Hepatocyte (in vitro differentiated cells): ENCODE measurements around the gene GRAMD1C. TPM values are rescaled to one million over a fixed set of nuclear protein-coding genes. Genes with fewer than 3 reads are reported as not detected.

Experiments used
- DNase-seq: peaks from one replicate; pipeline ENCODE4 v3.0.0-alpha.2; 2016; ENCODE audit warnings: low spot score
- H2AFZ ChIP-seq: fragments of 200-600 bp; sonication (generic); 2 replicates; pipeline ENCODE4 v1.6.0; 2016; ENCODE audit warnings: antibody characterized with exemption, mild to moderate bottlenecking
- H3K27ac ChIP-seq: fragments of 200-600 bp; sonication (generic); 2 replicates; pipeline ENCODE4 v1.5.1; 2016; ENCODE audit warnings: mild to moderate bottlenecking
- H3K27me3 ChIP-seq: fragments of 200-600 bp; sonication (generic); 2 replicates; pipeline ENCODE4 v1.6.1; 2016
- H3K36me3 ChIP-seq: fragments of 200-600 bp; sonication (generic); replicated peaks from 2 replicates; pipeline ENCODE4 v1.5.1; 2016; ENCODE audit warnings: low read depth; ENCODE audit not compliant: insufficient read depth
- H3K4me1 ChIP-seq: fragments of 200-600 bp; sonication (generic); 2 replicates; pipeline ENCODE4 v1.5.1; 2016; ENCODE audit warnings: mild to moderate bottlenecking, moderate library complexity; ENCODE audit not compliant: insufficient read depth
- H3K4me2 ChIP-seq: fragments of 200-600 bp; sonication (generic); 2 replicates; pipeline ENCODE4 v1.6.0; 2016
- H3K4me3 ChIP-seq: fragments of 200-600 bp; sonication (generic); 2 replicates; pipeline ENCODE4 v1.5.1; 2016; ENCODE audit warnings: mild to moderate bottlenecking
- H3K79me2 ChIP-seq: fragments of 200-600 bp; sonication (generic); 2 replicates; pipeline ENCODE4 v1.6.0; 2017; ENCODE audit warnings: mild to moderate bottlenecking
- H3K9me2 ChIP-seq: fragments of 200-600 bp; sonication (generic); replicated peaks from 2 replicates; pipeline ENCODE4 v1.6.0; 2017; ENCODE audit warnings: mild to moderate bottlenecking; ENCODE audit not compliant: insufficient read depth
- H3K9me3 ChIP-seq: fragments of 200-600 bp; sonication (generic); 2 replicates; pipeline ENCODE4 v1.5.1; 2016; ENCODE audit warnings: low read depth, mild to moderate bottlenecking
- H4K20me1 ChIP-seq: fragments of 200-600 bp; sonication (generic); 2 replicates; pipeline ENCODE4 v1.6.0; 2016; ENCODE audit warnings: mild to moderate bottlenecking; ENCODE audit not compliant: insufficient read depth, poor library complexity, severe bottlenecking
- CTCF ChIP-seq: fragments of 200-600 bp; sonication (generic); IDR thresholded peaks from 2 replicates; pipeline ENCODE4 v1.5.1; 2016; ENCODE audit warnings: antibody characterized with exemption, mild to moderate bottlenecking; ENCODE audit not compliant: poor library complexity
- EZH2 ChIP-seq: fragments of 200-600 bp; sonication (generic); IDR thresholded peaks from 2 replicates; pipeline ENCODE4 v1.6.1; 2016; ENCODE audit warnings: antibody characterized with exemption, mild to moderate bottlenecking, borderline replicate concordance
- EZH2phosphoT487 ChIP-seq: fragments of 200-600 bp; sonication (generic); IDR thresholded peaks from one replicate; pipeline ENCODE4 v1.6.1; 2018; ENCODE audit warnings: antibody characterized with exemption, mild to moderate bottlenecking, low read depth, moderate library complexity; ENCODE audit not compliant: unreplicated experiment, severe bottlenecking
- WGBS: methylation state at CpG from one replicate; pipeline ENCODE4 v1.1.6; 2016; ENCODE audit warnings: low lambda C conversion rate; ENCODE audit errors: missing lambda C conversion rate; 5-methylcytosine and 5-hydroxymethylcytosine counted together
- polyA plus RNA-seq: library from polyadenylated mRNA; unstranded; fragments of >200 nt; fragmentation: Nextera tagmentation; extraction: Ambion mirVana; gene quantifications from 2 replicates; pipeline ENCODE4 v1.2.1, GENCODE V29; 2016
- total RNA-seq: library from RNA; depleted of rRNA; stranded (reverse); fragments of >200 nt; gene quantifications from 2 replicates; pipeline ENCODE4 v1.2.3, GENCODE V29; 2014

GRAMD1C gene
- total and polyA plus RNA-seq, 2 experiments from 2014 or later = 0.97 to 2.8 TPM

- Histone ChIP-seq H3K27me3 (no peaks in the 10 kb centered on the region), H3K4me3 (no peak overlapping the region), H3K79me2 (no peaks in the 10 kb centered on the region), H2AFZ (no peak overlapping the region), H4K20me1 (no peaks in the 10 kb centered on the region), H3K4me1 (no peaks in the 10 kb centered on the region), H3K9me3 (no peaks in the 10 kb centered on the region), H3K36me3 (no peaks in the 10 kb centered on the region), H3K27ac (no peak overlapping the region), H3K9me2 (no peaks in the 10 kb centered on the region), H3K4me2 (no peak overlapping the region)
- WGBS = 83% methylated on average over 4 of the region's 4 CpGs
- no peak for DNase-seq
- TF ChIP-seq EZH2 = no peak
- no peak for TF ChIP-seq EZH2phosphoT487
- no peak for TF ChIP-seq CTCF
These were observed 68.1 kb downstream of the GRAMD1C start for GRCh38 chr3:113906568-113907140.

GRCh38 chr3:113908133-113908532, 69.5 kb downstream of the GRAMD1C start:
- no peak for DNase-seq
- TF ChIP-seq EZH2phosphoT487 = no peak
- TF ChIP-seq CTCF = no peak
- TF ChIP-seq EZH2 = no peak
- H3K27ac ChIP-seq = no peak overlapping the region
- no peaks in the 10 kb centered on the region for H3K36me3 ChIP-seq
- H3K4me2 ChIP-seq = no peak overlapping the region
- H4K20me1 ChIP-seq = no peaks in the 10 kb centered on the region
- H3K4me3 ChIP-seq = no peak overlapping the region
- no peaks in the 10 kb centered on the region for H3K9me3 ChIP-seq
- no peak overlapping the region for H2AFZ ChIP-seq
- H3K79me2 ChIP-seq = no peaks in the 10 kb centered on the region
- no peaks in the 10 kb centered on the region for H3K9me2 ChIP-seq
- no peaks in the 10 kb centered on the region for H3K27me3 ChIP-seq
- no peaks in the 10 kb centered on the region for H3K4me1 ChIP-seq

GRCh38 chr3:113910966-113911365, 72.4 kb downstream of the GRAMD1C start:
- Histone ChIP-seq H3K4me2 (no peak overlapping the region), H3K79me2 (no peaks in the 10 kb centered on the region), H3K9me2 (no peaks in the 10 kb centered on the region), H3K27ac (no peak overlapping the region), H3K36me3 (no peaks in the 10 kb centered on the region), H3K4me3 (no peak overlapping the region), H3K27me3 (no peaks in the 10 kb centered on the region), H3K9me3 (no peaks in the 10 kb centered on the region), H2AFZ (no peak overlapping the region), H4K20me1 (no peaks in the 10 kb centered on the region), H3K4me1 (no peaks in the 10 kb centered on the region)
- DNase-seq = no peak
- TF ChIP-seq EZH2 = no peak
- TF ChIP-seq EZH2phosphoT487 = no peak
- TF ChIP-seq CTCF = no peak
- 79% methylated on average over 5 of the region's 5 CpGs for WGBS
